IPS DF 4.7 (cell line): ENCODE measurements around the gene AGXT2.
"Not testable (repeated sequence)": the region's sequence is repeated elsewhere in the genome, so short reads cannot be mapped to it uniquely, and the experiment has no call there.

ENCODE experiments used
- DNase-seq: peaks from one replicate; pipeline ENCODE4 v3.0.0-alpha.2; 2013; ENCODE audit warnings: low spot score; ENCODE audit errors: extremely low read depth

AGXT2 gene

GRCh38 chr5:35015063-35015462 lies 32.7 kb downstream of the AGXT2 start:
- no peak for DNase-seq

- DNase-seq = no peak
These were observed 35.0 kb downstream of the AGXT2 start for GRCh38 chr5:35012796-35013195.

GRCh38 chr5:35012365-35012764 lies 35.4 kb downstream of the AGXT2 start:
- DNase-seq = no peak

GRCh38 chr5:35010676-35011075 lies 37.1 kb downstream of the AGXT2 start:
- DNase-seq = no peak

GRCh38 chr5:35009657-35010056 lies 38.1 kb downstream of the AGXT2 start:
- no peak for DNase-seq

GRCh38 chr5:35009019-35009418 lies 38.7 kb downstream of the AGXT2 start:
- no peak for DNase-seq

- no peak for DNase-seq
These were observed 43.0 kb downstream of the AGXT2 start for GRCh38 chr5:35004771-35005170.

GRCh38 chr5:35004200-35004599 lies 43.5 kb downstream of the AGXT2 start:
- peak; percentile 7 for DNase-seq

- DNase-seq = peak; percentile 16
These were observed 44.5 kb downstream of the AGXT2 start for GRCh38 chr5:35003018-35003957.

- DNase-seq = no peak
These were observed 45.3 kb downstream of the AGXT2 start for GRCh38 chr5:35002459-35002858.

GRCh38 chr5:35001842-35002241 lies 45.9 kb downstream of the AGXT2 start:
- DNase-seq = no peak

GRCh38 chr5:34998058-34998789 lies 49.5 kb downstream of the AGXT2 start:
- no peak for DNase-seq

- no peak for DNase-seq
These were observed 51.5 kb downstream of the AGXT2 start for GRCh38 chr5:34996261-34996660.

- no peak for DNase-seq
These were observed 53.8 kb downstream of the AGXT2 start for GRCh38 chr5:34993951-34994350.

- DNase-seq = no peak
These were observed 56.1 kb downstream of the AGXT2 start for GRCh38 chr5:34991486-34992238.

GRCh38 chr5:34986965-34987364 lies 60.8 kb downstream of the AGXT2 start:
- no peak for DNase-seq

- DNase-seq = no peak
These were observed 64.9 kb downstream of the AGXT2 start for GRCh38 chr5:34982823-34983222.

GRCh38 chr5:34978681-34979080 lies 69.1 kb downstream of the AGXT2 start:
- no peak for DNase-seq

- DNase-seq = no peak
These were observed 69.7 kb downstream of the AGXT2 start for GRCh38 chr5:34977934-34978613.

GRCh38 chr5:34976347-34976746 lies 71.4 kb downstream of the AGXT2 start:
- no peak for DNase-seq

- not testable (repeated sequence) for DNase-seq
These were observed 76.1 kb downstream of the AGXT2 start for GRCh38 chr5:34971655-34972054.
